ENCODE data around the gene ZNF236. TPM values are rescaled to one million over a fixed set of nuclear protein-coding genes. Genes with fewer than 3 reads are reported as not detected.

Gene ZNF236
- total RNA-seq, 4 donors from 2014 or later: 13.4 to 38.0 (median 15.1) TPM

DNA sequence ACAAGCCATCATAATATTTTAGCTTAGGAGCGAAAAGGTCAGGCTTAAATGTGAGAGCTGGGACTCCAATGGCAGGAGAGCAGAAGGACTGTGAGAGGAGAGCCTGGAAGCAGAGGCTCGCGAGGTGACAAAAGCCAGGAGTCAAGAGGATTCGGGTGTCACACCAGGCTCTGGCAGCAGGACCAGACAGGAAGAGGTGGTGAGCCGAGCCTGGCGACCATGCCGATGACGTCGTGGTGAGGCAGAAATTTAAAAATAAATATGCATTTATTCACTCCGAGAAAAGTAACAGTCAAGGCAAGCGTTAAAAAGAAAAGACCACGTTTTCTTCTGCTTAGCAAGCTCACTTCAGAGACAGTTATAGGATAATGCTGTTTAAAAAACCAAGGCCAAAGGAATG, 31.3 kb upstream of the ZNF236 start:
- H3K4me1 ChIP-seq: no peaks in the 10 kb centered on the region
- no peaks in the 10 kb centered on the region for H3K27me3 ChIP-seq
- no peak overlapping the region for H3K4me3 ChIP-seq
- no peak for TF ChIP-seq POLR2AphosphoS5 (IDR thresholded peaks at IDR 0.05)
- TF ChIP-seq, protein P1, sequence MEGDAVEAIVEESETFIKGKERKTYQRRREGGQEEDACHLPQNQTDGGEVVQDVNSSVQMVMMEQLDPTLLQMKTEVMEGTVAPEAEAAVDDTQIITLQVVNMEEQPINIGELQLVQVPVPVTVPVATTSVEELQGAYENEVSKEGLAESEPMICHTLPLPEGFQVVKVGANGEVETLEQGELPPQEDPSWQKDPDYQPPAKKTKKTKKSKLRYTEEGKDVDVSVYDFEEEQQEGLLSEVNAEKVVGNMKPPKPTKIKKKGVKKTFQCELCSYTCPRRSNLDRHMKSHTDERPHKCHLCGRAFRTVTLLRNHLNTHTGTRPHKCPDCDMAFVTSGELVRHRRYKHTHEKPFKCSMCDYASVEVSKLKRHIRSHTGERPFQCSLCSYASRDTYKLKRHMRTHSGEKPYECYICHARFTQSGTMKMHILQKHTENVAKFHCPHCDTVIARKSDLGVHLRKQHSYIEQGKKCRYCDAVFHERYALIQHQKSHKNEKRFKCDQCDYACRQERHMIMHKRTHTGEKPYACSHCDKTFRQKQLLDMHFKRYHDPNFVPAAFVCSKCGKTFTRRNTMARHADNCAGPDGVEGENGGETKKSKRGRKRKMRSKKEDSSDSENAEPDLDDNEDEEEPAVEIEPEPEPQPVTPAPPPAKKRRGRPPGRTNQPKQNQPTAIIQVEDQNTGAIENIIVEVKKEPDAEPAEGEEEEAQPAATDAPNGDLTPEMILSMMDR (IDR thresholded peaks at IDR 0.05): no peak
- TF ChIP-seq POLR2A (IDR thresholded peaks at IDR 0.05): no peak
- no peak for TF ChIP-seq EP300 (IDR thresholded peaks at IDR 0.05)
- WGBS: 84% methylated on average over 12 of the region's 12 CpGs
- no peaks in the 10 kb centered on the region for H3K36me3 ChIP-seq
- no peak overlapping the region for H3K27ac ChIP-seq
- no peak for DNase-seq (ENCODE audit: low spot score in 2 of 2)
- peaks cover 6% of the 10 kb centered on the region for H3K9me3 ChIP-seq

- WGBS: 85% methylated on average over 5 of the region's 5 CpGs
- TF ChIP-seq, protein P1 (IDR thresholded peaks at IDR 0.05): no peak
- no peak for TF ChIP-seq POLR2AphosphoS5 (IDR thresholded peaks at IDR 0.05)
- no peak for TF ChIP-seq POLR2A (IDR thresholded peaks at IDR 0.05)
- no peak for TF ChIP-seq EP300 (IDR thresholded peaks at IDR 0.05)
Observed at GRCh38 chr18:76791642-76792041, 30.7 kb upstream of the ZNF236 start.

DNA sequence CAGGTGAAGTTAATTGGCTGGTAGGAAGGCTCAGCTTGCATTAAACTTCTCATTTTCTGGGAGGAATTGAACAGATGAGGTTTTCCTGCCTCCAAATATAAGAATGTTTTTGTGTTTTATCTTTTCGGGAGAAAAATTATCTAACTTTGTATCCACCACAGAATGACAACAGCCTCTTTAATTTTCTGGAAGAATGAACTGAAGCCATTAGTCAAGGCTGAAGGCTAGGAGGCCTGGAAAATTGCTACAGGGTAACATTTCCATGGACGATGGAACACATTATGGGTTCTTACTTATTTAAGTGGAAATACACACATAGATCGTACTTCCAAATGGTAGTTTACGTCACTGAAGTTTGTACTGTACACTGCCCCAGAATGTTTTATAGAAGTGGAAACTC, 28.0 kb upstream of the ZNF236 start:
- DNase-seq (ENCODE audit: low spot score in 2 of 2): no peak
- Histone ChIP-seq H3K36me3 (no peaks in the 10 kb centered on the region), H3K27ac (no peak overlapping the region), H3K9me3 (peaks cover 6% of the 10 kb centered on the region), H3K4me1 (no peaks in the 10 kb centered on the region), H3K4me3 (no peak overlapping the region), H3K27me3 (no peaks in the 10 kb centered on the region)
- WGBS: 85% methylated on average over 4 of the region's 4 CpGs
- TF ChIP-seq POLR2AphosphoS5 (IDR thresholded peaks at IDR 0.05) (no peak), EP300 (IDR thresholded peaks at IDR 0.05) (no peak), POLR2A (IDR thresholded peaks at IDR 0.05) (no peak)
- TF ChIP-seq, protein P1 (IDR thresholded peaks at IDR 0.05): no peak

More at GRCh38 chr18:76791642-76792041, 30.7 kb upstream of the ZNF236 start:
- Histone ChIP-seq H3K9me3 (peaks cover 6% of the 10 kb centered on the region), H3K36me3 (no peaks in the 10 kb centered on the region), H3K27me3 (no peaks in the 10 kb centered on the region), H3K27ac (no peak overlapping the region), H3K4me1 (no peaks in the 10 kb centered on the region), H3K4me3 (no peak overlapping the region)
- DNase-seq (ENCODE audit: low spot score in 2 of 2): no peak

DNA sequence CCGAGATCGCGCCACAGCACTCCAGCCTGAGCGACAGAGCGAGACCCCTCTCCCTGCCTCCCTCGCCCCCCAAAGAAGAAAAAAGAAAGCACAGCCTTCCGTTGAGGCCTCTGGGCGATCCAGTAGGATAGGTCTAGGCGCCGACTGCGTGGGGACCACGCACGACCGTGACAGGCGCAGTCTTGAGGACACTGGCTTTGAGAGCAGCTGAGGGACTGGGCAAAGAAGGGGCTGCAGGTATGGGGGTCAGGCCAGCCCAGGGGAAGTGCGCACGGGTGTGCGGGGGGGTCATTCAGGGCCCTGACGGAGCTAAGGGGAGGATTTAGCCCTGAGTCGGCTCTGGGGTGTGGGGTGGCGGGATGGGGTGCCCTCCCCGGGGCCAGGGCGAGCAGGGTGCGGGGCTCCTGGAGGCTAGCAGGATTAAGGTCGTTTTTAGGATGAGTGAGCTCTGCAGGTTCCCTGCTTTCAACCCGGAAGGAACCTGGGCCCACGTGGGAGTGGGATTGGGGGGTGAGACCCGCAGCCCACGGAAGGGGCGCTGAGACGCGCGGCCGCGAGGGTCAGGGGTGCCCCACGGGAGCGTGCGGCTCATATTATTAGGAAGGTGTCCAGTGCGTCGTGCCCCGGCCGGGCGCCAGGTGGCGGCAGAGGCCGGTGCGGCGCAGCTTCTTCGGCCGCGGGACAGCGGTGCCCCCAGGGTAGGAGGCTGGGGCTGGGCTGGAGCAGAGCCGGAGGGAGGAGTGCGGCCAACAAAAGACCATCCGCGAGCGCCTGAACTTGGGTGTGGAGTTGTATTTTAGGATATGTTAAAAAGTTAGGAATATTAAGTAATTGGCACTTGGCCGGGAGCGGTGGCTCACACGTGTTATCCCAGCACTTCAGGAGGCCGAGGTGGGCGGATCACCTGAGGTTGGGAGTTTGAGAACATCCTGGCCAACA, 20.5 kb upstream of the ZNF236 start:
- Histone ChIP-seq H3K27me3 (peaks cover 7% of the 10 kb centered on the region), H3K36me3 (no peaks in the 10 kb centered on the region), H3K4me3 (peak overlapping the region; percentile 37), H3K27ac (no peak overlapping the region), H3K4me1 (peaks cover 15% of the 10 kb centered on the region), H3K9me3 (no peaks in the 10 kb centered on the region)
- WGBS: 27% methylated on average over 61 of the region's 61 CpGs
- peak in 1 of 2 donors; percentile 73 for DNase-seq (ENCODE audit: low spot score in 2 of 2)
- TF ChIP-seq, protein P1 (IDR thresholded peaks at IDR 0.05): peak; percentile 47 to 94
- TF ChIP-seq POLR2AphosphoS5 (IDR thresholded peaks at IDR 0.05): no peak

DNA sequence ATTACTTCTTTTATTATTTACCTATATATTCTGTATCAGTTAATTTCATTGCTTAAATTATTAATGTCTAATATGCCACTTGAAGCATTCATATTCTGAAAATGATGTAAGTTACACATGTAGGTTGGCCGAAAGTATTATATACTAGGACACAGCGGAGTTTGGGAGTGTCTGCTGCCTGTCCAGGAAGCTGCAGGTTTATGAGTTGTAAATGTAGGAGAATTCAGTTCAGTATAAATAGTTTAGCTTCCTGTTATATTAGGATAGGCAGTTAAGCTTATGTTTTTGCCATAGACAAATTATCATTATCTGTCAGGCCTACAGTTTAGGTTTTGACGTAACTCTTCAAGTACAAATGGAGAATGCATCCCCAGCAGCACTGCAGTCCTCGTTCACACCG, 18.9 kb upstream of the ZNF236 start:
- TF ChIP-seq POLR2A (IDR thresholded peaks at IDR 0.05): no peak
- no peak for TF ChIP-seq EP300 (IDR thresholded peaks at IDR 0.05)
- TF ChIP-seq POLR2AphosphoS5 (IDR thresholded peaks at IDR 0.05): no peak
- TF ChIP-seq, protein P1 (IDR thresholded peaks at IDR 0.05): no peak
- H3K4me3 ChIP-seq: no peak overlapping the region
- peaks cover 15% of the 10 kb centered on the region for H3K4me1 ChIP-seq
- no peak for DNase-seq (ENCODE audit: low spot score in 2 of 2)
- 47% methylated on average over 5 of the region's 5 CpGs for WGBS
- H3K36me3 ChIP-seq: no peaks in the 10 kb centered on the region
- H3K27ac ChIP-seq: no peak overlapping the region
- peaks cover 7% of the 10 kb centered on the region for H3K27me3 ChIP-seq
- no peaks in the 10 kb centered on the region for H3K9me3 ChIP-seq

Data from suprapubic skin (tissue), 4 donors.